GM13977 (cell line): Measurements from ENCODE around the gene RNF25.

Experiments used
- DNase-seq: peaks from one replicate; pipeline ENCODE4 v3.0.0; 2012; ENCODE audit warnings: low spot score
- CTCF ChIP-seq: IDR thresholded peaks from 2 replicates; pipeline ENCODE4 v1.5.1; 2012; ENCODE audit warnings: mild to moderate bottlenecking, control low read depth; ENCODE audit not compliant: insufficient read depth; ENCODE audit errors: extremely low read depth, missing control alignments
- in situ Hi-C: fragments of 300-500 bp; cut with MboI; formaldehyde crosslinking; loops from one replicate; pipeline ENCODE4 v1.12.0; 2022; ENCODE audit warnings: low sequenced_read_pairs, low pct_unique_long_range_greater_than_20kb, mixed read lengths, inconsistent platforms; ENCODE audit not compliant: unreplicated experiment

RNF25 gene

DNA sequence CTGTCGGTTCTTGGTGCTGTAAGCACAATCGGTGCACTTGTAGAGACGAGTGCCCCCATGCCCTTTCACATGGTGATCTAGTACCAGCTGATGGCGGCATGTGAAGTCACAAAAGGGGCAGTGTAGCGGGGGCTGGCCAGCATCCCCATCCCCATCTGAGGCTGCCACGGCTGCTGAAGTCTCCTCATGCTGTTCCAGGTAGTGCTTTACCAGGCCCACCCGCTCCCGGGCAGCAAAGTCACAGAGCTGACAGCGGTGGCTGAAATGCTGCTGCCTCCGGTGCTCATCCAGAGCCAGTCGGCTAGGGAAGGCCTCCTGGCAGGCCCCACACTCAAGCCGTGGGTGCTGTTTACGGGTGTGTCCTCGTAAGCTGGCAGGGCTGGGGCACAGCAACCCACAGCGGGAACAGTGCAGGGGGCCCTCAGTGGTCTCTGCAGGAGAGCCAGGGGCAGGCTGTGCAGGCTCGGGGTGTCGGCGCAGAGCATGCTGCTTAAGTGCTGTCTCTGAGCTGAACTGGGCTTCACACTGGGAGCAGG is 29.6 kb downstream of the RNF25 start:
- DNase-seq: no peak
- no peak for TF ChIP-seq CTCF
- in situ Hi-C loops: loop anchor here (10.0 kb wide), 1 partner anchor 237 kb away; no protein-coding TSS in a partner anchor

DNA sequence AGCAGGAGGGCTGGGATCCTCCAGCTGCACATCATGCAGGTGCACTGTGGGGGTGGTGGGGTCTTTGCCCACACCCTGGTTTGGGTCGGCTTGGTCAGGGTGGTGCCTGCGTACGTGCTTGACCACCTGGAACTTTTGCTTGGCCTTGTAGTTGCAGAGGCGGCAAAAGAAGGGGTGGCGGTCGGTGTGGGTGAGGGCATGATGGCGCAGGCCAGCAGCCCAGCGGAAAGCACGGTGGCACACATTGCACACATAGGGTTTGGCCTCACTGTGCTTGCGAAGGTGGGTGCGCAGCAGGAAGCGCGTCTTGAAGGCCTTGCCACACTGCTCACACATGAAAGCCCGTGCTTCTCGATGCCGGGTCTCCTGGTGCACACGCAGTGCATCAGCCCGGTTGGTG is 33.4 kb downstream of the RNF25 start:
- TF ChIP-seq CTCF: no peak
- in situ Hi-C loops: no loop called here
- DNase-seq: no peak

- no peak for TF ChIP-seq CTCF
- in situ Hi-C loops: no loop called here
Measured at GRCh38 chr2:218635719-218636118, 36.1 kb downstream of the RNF25 start.

GRCh38 chr2:218631837-218632236 is 40.0 kb downstream of the RNF25 start:
- in situ Hi-C loops: no loop called here
- no peak for DNase-seq
- no peak for TF ChIP-seq CTCF

More at GRCh38 chr2:218635719-218636118, 36.1 kb downstream of the RNF25 start:
- no peak for DNase-seq

GRCh38 chr2:218627939-218628338 is 43.9 kb downstream of the RNF25 start:
- no peak for DNase-seq
- in situ Hi-C loops: no loop called here
- TF ChIP-seq CTCF: no peak

DNA sequence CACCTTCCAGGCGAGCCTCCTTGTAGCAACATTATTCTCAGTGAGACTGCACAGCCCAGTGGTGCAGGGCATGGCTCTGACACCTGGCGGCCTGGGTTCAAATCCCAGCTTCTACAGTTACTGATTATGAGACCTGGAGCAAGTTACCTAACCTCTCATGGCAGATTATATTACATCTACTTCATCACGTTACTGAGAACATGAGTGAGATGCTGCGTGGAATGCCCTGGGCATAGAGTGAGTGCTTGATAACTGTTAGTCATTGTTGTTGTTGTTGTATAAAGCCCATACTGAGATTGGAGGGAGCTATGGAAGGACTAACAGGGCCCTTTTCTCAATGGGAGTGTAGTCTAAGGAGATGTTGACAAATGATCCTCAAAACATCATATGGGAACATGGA is 45.4 kb downstream of the RNF25 start:
- DNase-seq: no peak
- in situ Hi-C loops: no loop called here
- no peak for TF ChIP-seq CTCF

- TF ChIP-seq CTCF: no peak
- in situ Hi-C loops: no loop called here
Measured at GRCh38 chr2:218623366-218623705, 48.5 kb downstream of the RNF25 start.

More at GRCh38 chr2:218623366-218623705, 48.5 kb downstream of the RNF25 start:
- no peak for DNase-seq
